ENCODE data around the gene IRX4. TPM values are rescaled to one million over a fixed set of nuclear protein-coding genes. Genes with fewer than 3 reads are reported as not detected.
"Not testable (repeated sequence)": the region's sequence is repeated elsewhere in the genome, so short reads cannot be mapped to it uniquely, and the experiment has no call there.

The IRX4 gene
- total RNA-seq, 1 donor from 2014 or later, result 0.92 TPM

GRCh38 chr5:1845696-1846095 lies 37.0 kb downstream of the IRX4 start:
- TF ChIP-seq, protein P1, sequence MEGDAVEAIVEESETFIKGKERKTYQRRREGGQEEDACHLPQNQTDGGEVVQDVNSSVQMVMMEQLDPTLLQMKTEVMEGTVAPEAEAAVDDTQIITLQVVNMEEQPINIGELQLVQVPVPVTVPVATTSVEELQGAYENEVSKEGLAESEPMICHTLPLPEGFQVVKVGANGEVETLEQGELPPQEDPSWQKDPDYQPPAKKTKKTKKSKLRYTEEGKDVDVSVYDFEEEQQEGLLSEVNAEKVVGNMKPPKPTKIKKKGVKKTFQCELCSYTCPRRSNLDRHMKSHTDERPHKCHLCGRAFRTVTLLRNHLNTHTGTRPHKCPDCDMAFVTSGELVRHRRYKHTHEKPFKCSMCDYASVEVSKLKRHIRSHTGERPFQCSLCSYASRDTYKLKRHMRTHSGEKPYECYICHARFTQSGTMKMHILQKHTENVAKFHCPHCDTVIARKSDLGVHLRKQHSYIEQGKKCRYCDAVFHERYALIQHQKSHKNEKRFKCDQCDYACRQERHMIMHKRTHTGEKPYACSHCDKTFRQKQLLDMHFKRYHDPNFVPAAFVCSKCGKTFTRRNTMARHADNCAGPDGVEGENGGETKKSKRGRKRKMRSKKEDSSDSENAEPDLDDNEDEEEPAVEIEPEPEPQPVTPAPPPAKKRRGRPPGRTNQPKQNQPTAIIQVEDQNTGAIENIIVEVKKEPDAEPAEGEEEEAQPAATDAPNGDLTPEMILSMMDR (IDR thresholded peaks at IDR 0.05; ENCODE audit: insufficient read depth, low read length, poor library complexity, severe bottlenecking), result no peak
- Histone ChIP-seq H3K27me3 (ENCODE audit: control insufficient read depth, insufficient read depth, low read length) (peaks cover 37% of the 10 kb centered on the region), H3K36me3 (ENCODE audit: control insufficient read depth, insufficient read depth, low read length) (no peaks in the 10 kb centered on the region), H3K4me3 (ENCODE audit: low read depth, low read length) (no peak overlapping the region)
- DNase-seq (ENCODE audit: low read depth), result no peak

GRCh38 chr5:1844708-1845436 lies 37.9 kb downstream of the IRX4 start:
- TF ChIP-seq, protein P1 (IDR thresholded peaks at IDR 0.05; ENCODE audit: insufficient read depth, low read length, poor library complexity, severe bottlenecking), result no peak
- DNase-seq (ENCODE audit: low read depth), result no peak
- H3K4me3 ChIP-seq (ENCODE audit: low read depth, low read length), result no peak overlapping the region
- H3K36me3 ChIP-seq (ENCODE audit: control insufficient read depth, insufficient read depth, low read length), result no peaks in the 10 kb centered on the region
- H3K27me3 ChIP-seq (ENCODE audit: control insufficient read depth, insufficient read depth, low read length), result peaks cover 35% of the 10 kb centered on the region

- H3K36me3 ChIP-seq (ENCODE audit: control insufficient read depth, insufficient read depth, low read length); H3K4me3 ChIP-seq (ENCODE audit: low read depth, low read length); DNase-seq (ENCODE audit: low read depth): not testable (repeated sequence)
- peaks cover 26% of the 10 kb centered on the region for H3K27me3 ChIP-seq (ENCODE audit: control insufficient read depth, insufficient read depth, low read length)
Measured at GRCh38 chr5:1843761-1844160, 39.0 kb downstream of the IRX4 start.

DNA sequence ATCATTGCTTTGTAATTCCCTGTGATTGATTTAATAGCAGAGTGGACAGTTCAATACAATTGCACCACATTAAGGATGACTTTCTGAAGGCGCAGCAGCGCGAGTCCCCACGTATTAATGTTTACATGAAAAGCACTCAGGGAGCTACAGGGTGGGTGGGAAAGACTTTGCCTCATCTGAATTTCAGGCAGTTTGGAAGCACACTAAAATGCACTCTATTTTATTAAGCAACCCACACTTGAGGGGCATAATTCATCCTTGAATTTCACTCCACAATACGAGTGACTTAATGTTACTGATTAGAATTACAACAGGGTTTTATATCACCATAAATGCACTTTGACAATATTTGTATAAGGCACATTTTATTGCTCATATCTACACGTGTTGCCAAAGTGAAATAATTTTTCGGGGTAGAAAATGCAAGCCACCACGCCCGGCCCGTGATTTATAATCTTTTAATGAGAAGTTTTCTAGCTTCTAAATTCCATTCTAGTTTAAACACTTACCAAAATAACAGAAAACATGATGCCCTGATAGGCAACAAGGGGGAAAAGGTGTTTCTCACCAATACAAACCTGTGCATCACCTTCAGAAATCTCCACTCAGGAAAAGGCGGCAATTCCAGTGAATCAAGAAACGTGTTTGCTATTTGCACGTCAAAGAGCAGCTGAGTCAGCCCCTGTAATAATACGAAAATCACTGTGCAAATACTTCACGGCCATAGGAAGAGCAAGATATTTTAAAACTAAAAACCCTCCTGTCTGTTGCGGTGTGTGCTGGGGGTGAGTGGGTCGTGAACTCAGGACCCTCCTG lies 40.5 kb downstream of the IRX4 start:
- no peak for DNase-seq (ENCODE audit: low read depth)
- H3K27me3 ChIP-seq (ENCODE audit: control insufficient read depth, insufficient read depth, low read length), result peaks cover 22% of the 10 kb centered on the region
- no peaks in the 10 kb centered on the region for H3K36me3 ChIP-seq (ENCODE audit: control insufficient read depth, insufficient read depth, low read length)
- TF ChIP-seq, protein P1 (IDR thresholded peaks at IDR 0.05; ENCODE audit: insufficient read depth, low read length, poor library complexity, severe bottlenecking), result no peak
- H3K4me3 ChIP-seq (ENCODE audit: low read depth, low read length), result no peak overlapping the region

GRCh38 chr5:1840741-1841521 lies 41.8 kb downstream of the IRX4 start:
- TF ChIP-seq, protein P1 (IDR thresholded peaks at IDR 0.05; ENCODE audit: insufficient read depth, low read length, poor library complexity, severe bottlenecking), result no peak

DNA sequence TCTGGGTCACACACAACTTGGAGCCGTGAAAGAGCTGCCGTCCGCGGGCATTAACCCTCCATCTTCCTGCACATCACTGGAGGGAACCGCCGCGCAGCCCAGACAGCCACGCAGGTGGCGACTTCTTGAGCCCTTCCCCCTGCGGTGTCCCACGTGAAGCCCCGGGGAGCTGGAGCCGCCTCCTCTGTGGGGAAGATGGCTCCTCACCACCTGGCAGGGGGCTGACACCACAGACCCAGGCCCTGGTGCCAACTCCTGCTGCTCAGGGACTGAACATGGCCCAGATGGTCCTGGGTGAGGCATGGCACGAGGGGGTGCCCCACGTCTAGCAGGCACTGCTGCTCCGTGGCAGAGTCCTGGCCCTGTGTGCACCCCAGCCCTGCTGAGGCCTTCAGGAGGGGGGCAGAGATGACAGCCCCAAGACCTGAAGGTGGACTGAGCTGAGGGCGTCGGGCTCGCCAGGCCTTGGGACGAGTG lies 42.6 kb downstream of the IRX4 start:
- TF ChIP-seq, protein P1 (IDR thresholded peaks at IDR 0.05; ENCODE audit: insufficient read depth, low read length, poor library complexity, severe bottlenecking), result no peak
- Histone ChIP-seq H3K27me3 (ENCODE audit: control insufficient read depth, insufficient read depth, low read length) (peaks cover 20% of the 10 kb centered on the region), H3K4me3 (ENCODE audit: low read depth, low read length) (no peak overlapping the region), H3K36me3 (ENCODE audit: control insufficient read depth, insufficient read depth, low read length) (no peaks in the 10 kb centered on the region)
- no peak for DNase-seq (ENCODE audit: low read depth)

More at GRCh38 chr5:1840741-1841521, 41.8 kb downstream of the IRX4 start:
- Histone ChIP-seq H3K4me3 (ENCODE audit: low read depth, low read length) (no peak overlapping the region), H3K27me3 (ENCODE audit: control insufficient read depth, insufficient read depth, low read length) (peaks cover 16% of the 10 kb centered on the region), H3K36me3 (ENCODE audit: control insufficient read depth, insufficient read depth, low read length) (no peaks in the 10 kb centered on the region)
- DNase-seq (ENCODE audit: low read depth), result no peak
